ENCODE results near the gene CDCA8.
"Not testable (repeated sequence)": the region's sequence is repeated elsewhere in the genome, so short reads cannot be mapped to it uniquely, and the experiment has no call there.

DNA sequence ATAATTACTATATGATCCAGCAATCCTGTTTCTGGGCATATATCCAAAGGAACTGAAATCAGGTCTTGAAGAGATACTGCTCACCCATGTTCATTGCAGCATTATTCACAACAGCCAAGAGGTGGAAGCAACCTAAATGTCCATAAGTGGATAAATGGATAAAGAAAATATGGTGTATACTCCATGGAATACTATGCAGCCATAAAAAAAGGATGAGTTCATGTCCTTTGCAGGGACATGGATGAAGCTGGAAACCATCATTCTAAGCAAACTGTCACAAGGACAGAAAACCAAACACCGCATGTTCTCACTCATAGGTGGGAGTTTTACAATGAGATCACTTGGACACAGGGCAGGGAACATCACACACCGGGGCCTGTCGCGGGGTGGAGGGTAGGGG is 46.3 kb downstream of the CDCA8 start:
- TF ChIP-seq EZH2 (IDR thresholded peaks at IDR 0.05; ENCODE audit: borderline replicate concordance, low read length) = not testable (repeated sequence)
- TF ChIP-seq, protein P1, sequence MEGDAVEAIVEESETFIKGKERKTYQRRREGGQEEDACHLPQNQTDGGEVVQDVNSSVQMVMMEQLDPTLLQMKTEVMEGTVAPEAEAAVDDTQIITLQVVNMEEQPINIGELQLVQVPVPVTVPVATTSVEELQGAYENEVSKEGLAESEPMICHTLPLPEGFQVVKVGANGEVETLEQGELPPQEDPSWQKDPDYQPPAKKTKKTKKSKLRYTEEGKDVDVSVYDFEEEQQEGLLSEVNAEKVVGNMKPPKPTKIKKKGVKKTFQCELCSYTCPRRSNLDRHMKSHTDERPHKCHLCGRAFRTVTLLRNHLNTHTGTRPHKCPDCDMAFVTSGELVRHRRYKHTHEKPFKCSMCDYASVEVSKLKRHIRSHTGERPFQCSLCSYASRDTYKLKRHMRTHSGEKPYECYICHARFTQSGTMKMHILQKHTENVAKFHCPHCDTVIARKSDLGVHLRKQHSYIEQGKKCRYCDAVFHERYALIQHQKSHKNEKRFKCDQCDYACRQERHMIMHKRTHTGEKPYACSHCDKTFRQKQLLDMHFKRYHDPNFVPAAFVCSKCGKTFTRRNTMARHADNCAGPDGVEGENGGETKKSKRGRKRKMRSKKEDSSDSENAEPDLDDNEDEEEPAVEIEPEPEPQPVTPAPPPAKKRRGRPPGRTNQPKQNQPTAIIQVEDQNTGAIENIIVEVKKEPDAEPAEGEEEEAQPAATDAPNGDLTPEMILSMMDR (IDR thresholded peaks at IDR 0.05; ENCODE audit: low read length) = not testable (repeated sequence)

All from OCI-LY1 (cell line).